K562 (cell line): Measurements from ENCODE around the gene ZMYM4.

Experiments
- CTCF ChIP-seq, 3 experiments: IDR thresholded peaks in 2 of 3; conservative IDR thresholded peaks in 1 of 3; 2 replicates each; pipeline ENCODE4 v1.5.1; 2011 to 2012; ENCODE audit warnings: low read length in 3 of 3, mild to moderate bottlenecking in 3 of 3, control low read depth in 2 of 3, improper control_type of control experiment in 1 of 3, inconsistent platforms in 1 of 3, low read depth in 1 of 3, mixed read lengths in 1 of 3, moderate library complexity in 1 of 3; ENCODE audit not compliant: insufficient read depth in 2 of 3
- HCFC1 ChIP-seq: IDR thresholded peaks from 2 replicates; pipeline ENCODE4 v1.6.1; 2012; ENCODE audit warnings: low read depth, low read length, improper control_type of control experiment
- ZEB2 ChIP-seq: fragments of 450-650 bp; IDR thresholded peaks from 2 replicates; pipeline ENCODE4 v1.6.1; 2016
- TF ChIP-seq, protein P1 (sequence below): fragments of 250-450 bp; sonication (Bioruptor Pico); IDR thresholded peaks from 2 replicates; pipeline ENCODE4 v1.9.0; 2021; ENCODE audit warnings: mild to moderate bottlenecking, inconsistent platforms

DNA sequence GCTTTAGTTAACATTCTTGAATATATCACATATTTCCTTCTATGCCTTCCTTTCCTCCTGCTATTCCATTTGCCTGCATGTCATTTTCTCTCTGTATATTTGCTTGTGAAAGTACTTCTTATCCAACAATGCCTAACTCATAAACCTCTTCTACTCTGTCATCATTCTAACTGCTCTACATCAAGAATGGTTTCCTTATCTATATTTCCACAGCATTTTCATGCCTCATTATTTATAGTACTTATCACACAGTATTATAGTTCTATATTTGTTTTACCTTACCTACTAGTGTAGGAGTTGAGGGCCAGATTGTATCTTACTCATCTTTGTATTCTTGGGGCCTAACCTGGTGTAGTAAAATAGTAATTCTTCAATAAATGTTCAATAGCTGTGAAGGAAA is 91.5 kb downstream of the ZMYM4 start:
- TF ChIP-seq, protein P1, sequence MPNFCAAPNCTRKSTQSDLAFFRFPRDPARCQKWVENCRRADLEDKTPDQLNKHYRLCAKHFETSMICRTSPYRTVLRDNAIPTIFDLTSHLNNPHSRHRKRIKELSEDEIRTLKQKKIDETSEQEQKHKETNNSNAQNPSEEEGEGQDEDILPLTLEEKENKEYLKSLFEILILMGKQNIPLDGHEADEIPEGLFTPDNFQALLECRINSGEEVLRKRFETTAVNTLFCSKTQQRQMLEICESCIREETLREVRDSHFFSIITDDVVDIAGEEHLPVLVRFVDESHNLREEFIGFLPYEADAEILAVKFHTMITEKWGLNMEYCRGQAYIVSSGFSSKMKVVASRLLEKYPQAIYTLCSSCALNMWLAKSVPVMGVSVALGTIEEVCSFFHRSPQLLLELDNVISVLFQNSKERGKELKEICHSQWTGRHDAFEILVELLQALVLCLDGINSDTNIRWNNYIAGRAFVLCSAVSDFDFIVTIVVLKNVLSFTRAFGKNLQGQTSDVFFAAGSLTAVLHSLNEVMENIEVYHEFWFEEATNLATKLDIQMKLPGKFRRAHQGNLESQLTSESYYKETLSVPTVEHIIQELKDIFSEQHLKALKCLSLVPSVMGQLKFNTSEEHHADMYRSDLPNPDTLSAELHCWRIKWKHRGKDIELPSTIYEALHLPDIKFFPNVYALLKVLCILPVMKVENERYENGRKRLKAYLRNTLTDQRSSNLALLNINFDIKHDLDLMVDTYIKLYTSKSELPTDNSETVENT (CRISPR knock-in tag), result no peak
- TF ChIP-seq CTCF (IDR thresholded peaks at IDR 0.05 in 2 of 3, conservative IDR thresholded peaks at IDR 0.05 in 1 of 3; ENCODE audit: insufficient read depth in 2 of 3, low read depth in 1 of 3, low read length in 3 of 3) (no peak), ZEB2 (no peak), HCFC1 (no peak)
